Lung microvascular endothelial cell (primary cell): ENCODE results near the gene NETO1. TPM values are rescaled to one million over a fixed set of nuclear protein-coding genes. Genes with fewer than 3 reads are reported as not detected.
A peak's percentile ranks its signal among the peaks of the same experiment; 100 is the strongest.

ENCODE experiments used
- DNase-seq, 2 donors: peaks; one replicate each; pipeline versions ENCODE4 v3.0.0 to v3.0.0-alpha.2; 2010; ENCODE audit warnings: low read depth in 2 of 2
- total RNA-seq: library from RNA; depleted of rRNA; stranded (reverse); fragments of >200 nt; gene quantifications from 2 replicates; pipeline ENCODE4 v1.2.1, GENCODE V29; 2014

NETO1 gene
- total RNA-seq, 1 donor from 2014 or later, result not detected

DNA sequence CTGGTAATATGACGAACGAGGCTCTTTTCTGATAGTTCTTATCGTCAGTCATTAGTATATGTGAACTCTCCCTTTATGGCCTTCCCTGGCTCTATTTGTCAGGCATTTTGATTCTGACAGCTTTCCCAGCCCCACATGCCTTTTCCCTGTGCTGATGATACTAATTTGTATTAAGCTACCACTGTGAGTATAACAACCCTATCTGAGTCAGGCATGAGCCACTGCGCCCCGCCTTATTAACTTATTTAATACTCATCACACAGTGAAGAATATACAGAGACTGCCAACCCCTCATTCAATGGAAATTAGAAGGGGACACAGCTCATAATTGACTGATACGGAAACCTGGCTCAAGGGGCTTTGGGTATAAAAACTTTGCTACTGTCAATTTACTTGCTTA, 140.0 kb downstream of the NETO1 start:
- no peak for DNase-seq

DNA sequence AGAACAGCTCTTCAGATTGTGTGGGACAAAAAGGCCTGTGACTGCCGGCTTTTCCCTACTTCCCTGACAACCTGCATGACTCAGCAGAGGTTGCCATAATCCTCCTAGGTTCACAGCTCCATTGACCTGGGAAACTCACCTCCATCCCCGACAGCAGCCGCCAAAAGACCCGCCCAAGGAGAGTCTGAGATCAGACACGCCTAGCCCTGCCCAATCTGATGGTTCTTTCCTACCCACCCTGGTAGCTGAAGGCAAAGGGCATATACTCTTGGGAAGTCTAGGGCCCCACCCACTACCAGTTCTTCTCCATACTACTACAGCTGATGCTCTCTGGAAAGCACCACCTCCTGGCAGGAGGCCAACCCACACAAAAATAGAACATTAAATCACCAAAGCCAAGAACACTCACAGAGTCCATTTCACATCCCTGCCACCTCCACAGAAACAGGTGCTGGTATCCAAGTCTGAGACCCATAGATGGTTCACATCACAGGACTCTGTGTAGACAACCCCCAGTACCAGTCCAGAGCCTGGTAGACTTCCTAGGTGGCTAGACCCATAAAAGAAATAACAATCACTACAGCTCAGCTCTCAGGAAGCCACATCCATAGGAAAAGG, 140.6 kb downstream of the NETO1 start:
- DNase-seq, result no peak

DNA sequence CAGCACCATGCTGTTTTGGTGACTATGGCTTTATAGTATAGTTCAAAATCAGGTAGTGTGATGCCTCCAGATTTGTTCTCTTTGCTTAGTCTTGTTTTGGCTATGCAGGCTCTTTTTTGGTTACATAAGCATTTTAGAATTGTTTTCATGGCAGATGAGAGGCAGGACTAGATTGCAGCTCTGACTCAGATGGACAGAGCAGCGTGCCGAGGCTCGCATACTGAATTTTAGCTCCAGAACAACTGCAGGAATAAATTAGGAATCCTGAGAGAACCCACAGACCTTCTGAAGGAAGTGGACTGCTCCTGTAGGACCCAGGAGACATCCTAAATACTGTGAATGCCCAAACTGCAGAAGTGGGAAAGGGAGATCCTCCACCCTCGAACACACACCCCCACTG, 141.6 kb downstream of the NETO1 start:
- DNase-seq, result no peak

DNA sequence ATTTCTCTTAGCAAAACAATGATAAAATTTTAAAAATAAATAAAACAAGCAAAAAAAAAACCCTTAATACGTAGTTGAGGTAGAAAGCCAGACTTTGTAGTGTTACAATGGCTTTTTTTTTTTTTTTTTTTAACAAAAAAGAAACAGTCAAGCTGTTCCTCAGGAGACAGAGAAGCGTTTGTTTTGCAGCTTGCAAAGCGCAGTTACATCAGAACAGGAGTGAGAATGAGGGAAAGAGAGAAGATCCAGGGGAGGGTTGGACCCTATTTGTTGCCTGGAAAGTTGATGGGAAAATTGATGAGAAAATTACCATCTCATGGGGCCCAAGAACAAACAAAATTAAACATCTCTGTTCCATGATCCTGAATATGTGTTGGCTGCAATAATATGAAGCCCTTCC, 146.5 kb downstream of the NETO1 start:
- no peak for DNase-seq

DNA sequence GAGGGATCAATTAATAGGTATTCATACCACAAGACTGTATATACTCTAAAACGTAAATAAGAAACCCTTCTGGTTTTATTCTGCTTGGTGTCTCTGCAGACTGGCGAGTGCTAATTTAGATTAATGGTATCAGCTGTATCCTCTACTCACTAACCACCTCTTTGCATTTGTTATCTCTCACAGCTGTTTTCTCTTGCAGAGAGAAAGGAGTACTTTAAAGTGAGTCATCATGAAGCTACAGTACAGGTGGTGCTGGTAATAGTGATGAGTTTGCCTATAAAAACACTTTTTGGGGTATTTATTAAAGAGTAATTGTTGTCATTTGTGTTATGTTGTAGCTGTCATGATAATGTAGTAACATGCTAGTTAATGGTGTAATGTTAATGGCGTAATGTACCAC, 147.7 kb downstream of the NETO1 start:
- DNase-seq, result no peak

DNA sequence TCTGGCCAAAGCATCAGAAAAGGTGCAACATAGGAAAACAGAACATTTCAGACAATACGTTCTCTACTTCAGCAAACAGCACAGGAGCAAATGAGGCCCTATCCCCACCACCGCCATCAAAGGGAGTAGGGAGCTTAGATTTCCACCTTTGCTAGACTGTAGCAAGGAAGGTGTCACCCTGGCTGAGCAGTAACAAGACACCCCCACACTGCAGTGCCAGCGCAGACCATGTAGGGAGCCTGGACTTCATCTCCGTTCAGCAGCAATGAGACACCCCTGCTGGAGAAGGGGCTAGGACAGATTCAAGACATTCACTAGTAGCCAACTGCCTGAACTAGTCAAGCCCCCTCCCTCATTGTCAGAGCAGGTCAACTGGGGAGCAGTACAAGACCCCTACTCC, 163.6 kb downstream of the NETO1 start:
- DNase-seq, result no peak

DNA sequence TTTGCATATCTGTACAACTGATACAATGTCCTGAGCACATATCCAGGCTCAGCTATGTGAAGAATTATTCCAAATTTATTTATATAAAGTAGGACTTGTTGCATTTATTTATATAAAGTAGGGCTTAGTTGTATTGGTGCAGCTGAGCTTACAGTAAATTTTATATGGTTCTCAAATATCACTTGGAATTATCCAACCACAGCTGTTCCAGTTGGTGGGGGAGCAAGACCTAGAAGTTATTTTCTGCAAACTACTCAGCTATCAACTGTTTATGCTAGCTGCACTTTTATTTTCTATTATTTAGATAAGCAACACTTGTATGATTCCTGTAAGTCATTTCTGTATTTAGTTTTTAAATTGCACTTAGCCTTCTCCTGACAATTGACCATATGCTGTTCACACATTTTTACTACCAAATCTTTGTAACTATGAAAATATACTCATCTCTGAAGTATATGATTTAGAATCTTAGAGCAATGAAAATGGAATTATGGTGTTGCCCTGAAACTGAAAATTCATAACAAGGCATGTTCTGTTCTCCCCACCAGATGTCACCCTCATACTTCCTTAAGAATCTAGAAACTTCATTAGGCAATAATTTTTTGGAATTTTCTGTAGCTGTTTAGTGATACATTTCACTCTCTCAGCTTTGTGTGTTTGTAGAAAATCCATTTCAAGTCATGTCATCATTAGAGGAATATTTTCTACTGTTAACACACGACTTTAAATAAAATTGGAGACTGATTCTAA, 166.7 kb downstream of the NETO1 start:
- peak; percentile 4 to 24 for DNase-seq

DNA sequence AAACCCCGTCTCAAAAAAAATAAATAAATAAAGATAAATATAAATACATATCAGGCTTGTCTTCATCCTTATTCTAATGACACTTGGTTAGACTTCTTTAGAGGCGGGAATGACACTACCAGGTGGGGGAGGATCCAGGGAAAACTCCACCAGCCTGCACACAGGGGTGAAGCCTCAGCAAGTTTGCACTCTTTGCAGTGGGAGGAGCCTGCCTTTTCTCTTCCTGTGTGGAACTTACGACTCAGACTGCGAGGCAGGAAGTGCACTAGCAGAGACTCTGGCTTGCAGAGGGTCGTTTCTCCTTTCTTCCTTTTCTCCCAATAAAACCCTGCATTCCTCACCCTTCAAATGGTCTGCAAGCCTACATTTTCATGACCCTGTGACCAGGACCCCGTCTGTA, 170.1 kb downstream of the NETO1 start:
- no peak for DNase-seq

DNA sequence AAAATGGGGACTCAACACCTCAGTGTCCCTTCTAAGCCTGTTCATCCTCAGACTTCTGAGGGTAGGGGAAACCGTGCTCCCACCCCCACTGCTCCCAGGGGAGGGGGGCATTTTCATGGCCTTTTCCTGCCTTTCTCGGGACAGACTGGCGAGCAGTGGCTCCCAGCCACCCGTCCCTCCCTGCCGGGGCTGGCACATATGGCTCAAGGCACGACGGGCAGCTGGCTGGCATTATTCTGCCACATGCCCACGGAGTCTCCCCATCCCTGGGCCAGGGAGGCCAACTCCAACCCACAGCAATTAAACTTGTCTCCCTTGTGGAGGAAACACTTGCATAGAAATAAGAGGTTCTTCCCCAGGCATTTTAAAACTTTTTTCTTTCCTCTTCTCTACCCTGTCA, 175.2 kb downstream of the NETO1 start:
- no peak for DNase-seq
